GM18520 (cell line): ENCODE results near the gene ACVR2B.

Experiments
- ATAC-seq: cut with Tn5 transposase; IDR thresholded peaks from one replicate; pipeline ENCODE4 v1.9.1; 2021; ENCODE audit not compliant: unreplicated experiment

ACVR2B gene

GRCh38 chr3:38524141-38524739 is 70.5 kb downstream of the ACVR2B start:
- ATAC-seq: no peak

GRCh38 chr3:38526792-38527191 is 73.1 kb downstream of the ACVR2B start:
- no peak for ATAC-seq

GRCh38 chr3:38528457-38528856 is 74.8 kb downstream of the ACVR2B start:
- no peak for ATAC-seq

GRCh38 chr3:38532529-38532928 is 78.8 kb downstream of the ACVR2B start:
- no peak for ATAC-seq

- ATAC-seq: no peak
Measured at GRCh38 chr3:38533285-38533976, 79.7 kb downstream of the ACVR2B start.

- no peak for ATAC-seq
Measured at GRCh38 chr3:38534180-38534579, 80.5 kb downstream of the ACVR2B start.

GRCh38 chr3:38534604-38535003 is 80.9 kb downstream of the ACVR2B start:
- ATAC-seq: no peak

- no peak for ATAC-seq
Measured at GRCh38 chr3:38536671-38537070, 83.0 kb downstream of the ACVR2B start.

GRCh38 chr3:38538773-38539353 is 85.2 kb downstream of the ACVR2B start:
- ATAC-seq: no peak

- ATAC-seq: no peak
Measured at GRCh38 chr3:38541806-38542205, 88.1 kb downstream of the ACVR2B start.
